ENCODE measurements around the gene RAET1G. TPM values are rescaled to one million over a fixed set of nuclear protein-coding genes. Genes with fewer than 3 reads are reported as not detected.

The RAET1G gene
- total RNA-seq, 4 donors from 2014 or later: 0.34 to 5.5 (median 4.5) TPM; not detected in 1

DNA sequence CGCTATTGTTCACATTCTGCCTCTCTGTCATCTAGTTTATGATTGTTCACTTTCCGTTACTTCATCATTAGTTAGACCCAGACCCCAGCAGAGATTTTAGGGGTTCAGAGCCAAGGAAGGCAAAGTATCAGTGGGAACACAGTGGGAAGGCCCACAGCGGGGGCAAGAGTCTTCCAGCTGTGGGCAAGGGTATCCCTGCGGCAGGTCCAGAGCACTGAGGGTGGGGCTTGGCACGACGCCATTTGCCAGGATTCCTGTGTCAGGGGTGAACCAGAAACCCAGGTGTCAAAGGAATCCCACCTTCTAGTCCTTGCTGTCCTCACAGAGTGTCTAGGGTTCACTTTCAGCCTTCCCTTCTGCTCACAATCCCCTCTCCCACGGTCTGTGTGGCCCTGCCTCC lies 38.3 kb downstream of the RAET1G start:
- no peak overlapping the region for H3K4me3 ChIP-seq (ENCODE audit: low read depth, poor library complexity, severe bottlenecking)
- no peak for TF ChIP-seq POLR2A (IDR thresholded peaks at IDR 0.05)
- intact Hi-C loops (cut with DNase I; ENCODE audit: low total_unique reads): no loop called here
- WGBS, 2 donors: 55 to 63% methylated on average over 7 of the region's 7 CpGs
- DNase-seq (ENCODE audit: low spot score in 2 of 2): no peak

DNA sequence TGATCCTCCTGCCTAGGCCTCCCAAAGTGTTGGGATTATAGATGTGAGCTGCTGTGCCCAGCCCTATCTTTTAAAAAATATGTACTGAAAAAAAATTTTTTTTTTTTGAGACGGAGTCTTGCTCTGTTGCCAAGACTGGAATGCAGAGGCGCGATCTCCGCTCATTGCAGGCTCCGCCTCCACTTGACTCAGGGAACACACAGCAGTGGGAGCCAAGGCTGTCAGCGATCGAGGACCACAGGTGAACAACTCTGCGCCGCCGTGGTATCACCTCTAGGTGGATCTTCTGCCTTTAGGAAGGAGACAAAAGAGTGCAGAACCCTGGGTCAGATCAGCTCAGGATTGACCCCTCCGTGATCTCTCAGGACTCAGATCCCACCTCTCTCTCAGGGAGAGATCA lies 38.7 kb downstream of the RAET1G start:
- no peak overlapping the region for H3K4me3 ChIP-seq (ENCODE audit: low read depth, poor library complexity, severe bottlenecking)
- intact Hi-C loops (cut with DNase I; ENCODE audit: low total_unique reads): no loop called here
- 26 to 39% methylated on average over 11 of the region's 11 CpGs for WGBS, 2 donors
- TF ChIP-seq POLR2A (IDR thresholded peaks at IDR 0.05): no peak
- TF ChIP-seq, protein P1, sequence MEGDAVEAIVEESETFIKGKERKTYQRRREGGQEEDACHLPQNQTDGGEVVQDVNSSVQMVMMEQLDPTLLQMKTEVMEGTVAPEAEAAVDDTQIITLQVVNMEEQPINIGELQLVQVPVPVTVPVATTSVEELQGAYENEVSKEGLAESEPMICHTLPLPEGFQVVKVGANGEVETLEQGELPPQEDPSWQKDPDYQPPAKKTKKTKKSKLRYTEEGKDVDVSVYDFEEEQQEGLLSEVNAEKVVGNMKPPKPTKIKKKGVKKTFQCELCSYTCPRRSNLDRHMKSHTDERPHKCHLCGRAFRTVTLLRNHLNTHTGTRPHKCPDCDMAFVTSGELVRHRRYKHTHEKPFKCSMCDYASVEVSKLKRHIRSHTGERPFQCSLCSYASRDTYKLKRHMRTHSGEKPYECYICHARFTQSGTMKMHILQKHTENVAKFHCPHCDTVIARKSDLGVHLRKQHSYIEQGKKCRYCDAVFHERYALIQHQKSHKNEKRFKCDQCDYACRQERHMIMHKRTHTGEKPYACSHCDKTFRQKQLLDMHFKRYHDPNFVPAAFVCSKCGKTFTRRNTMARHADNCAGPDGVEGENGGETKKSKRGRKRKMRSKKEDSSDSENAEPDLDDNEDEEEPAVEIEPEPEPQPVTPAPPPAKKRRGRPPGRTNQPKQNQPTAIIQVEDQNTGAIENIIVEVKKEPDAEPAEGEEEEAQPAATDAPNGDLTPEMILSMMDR (IDR thresholded peaks at IDR 0.05): no peak
- no peak for DNase-seq (ENCODE audit: low spot score in 2 of 2)

DNA sequence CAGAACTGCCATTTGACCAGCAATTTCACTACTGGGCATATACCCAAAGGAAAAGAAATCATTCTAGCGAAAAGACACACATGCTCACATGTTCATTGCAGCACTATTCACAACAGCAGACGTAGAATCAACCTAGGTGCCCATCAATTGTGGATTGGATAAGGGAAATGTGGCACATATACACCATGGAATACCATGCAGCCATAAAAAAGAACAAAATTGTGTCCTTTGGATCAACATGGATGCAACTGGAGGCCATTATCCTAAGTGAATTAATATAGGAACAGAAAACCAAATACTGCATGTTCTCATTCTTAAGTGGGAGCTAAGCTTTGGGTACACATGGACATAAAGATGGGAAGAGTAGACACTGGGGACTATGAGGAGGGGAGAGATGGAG lies 41.1 kb downstream of the RAET1G start:
- no peak for TF ChIP-seq POLR2A (IDR thresholded peaks at IDR 0.05)
- TF ChIP-seq, protein P1 (IDR thresholded peaks at IDR 0.05): no peak
- intact Hi-C loops (cut with DNase I; ENCODE audit: low total_unique reads): no loop called here
- 91 to 94% methylated on average over 2 of the region's 2 CpGs for WGBS, 2 donors
- H3K4me3 ChIP-seq (ENCODE audit: low read depth, poor library complexity, severe bottlenecking): no peak overlapping the region
- DNase-seq (ENCODE audit: low spot score in 2 of 2): no peak

DNA sequence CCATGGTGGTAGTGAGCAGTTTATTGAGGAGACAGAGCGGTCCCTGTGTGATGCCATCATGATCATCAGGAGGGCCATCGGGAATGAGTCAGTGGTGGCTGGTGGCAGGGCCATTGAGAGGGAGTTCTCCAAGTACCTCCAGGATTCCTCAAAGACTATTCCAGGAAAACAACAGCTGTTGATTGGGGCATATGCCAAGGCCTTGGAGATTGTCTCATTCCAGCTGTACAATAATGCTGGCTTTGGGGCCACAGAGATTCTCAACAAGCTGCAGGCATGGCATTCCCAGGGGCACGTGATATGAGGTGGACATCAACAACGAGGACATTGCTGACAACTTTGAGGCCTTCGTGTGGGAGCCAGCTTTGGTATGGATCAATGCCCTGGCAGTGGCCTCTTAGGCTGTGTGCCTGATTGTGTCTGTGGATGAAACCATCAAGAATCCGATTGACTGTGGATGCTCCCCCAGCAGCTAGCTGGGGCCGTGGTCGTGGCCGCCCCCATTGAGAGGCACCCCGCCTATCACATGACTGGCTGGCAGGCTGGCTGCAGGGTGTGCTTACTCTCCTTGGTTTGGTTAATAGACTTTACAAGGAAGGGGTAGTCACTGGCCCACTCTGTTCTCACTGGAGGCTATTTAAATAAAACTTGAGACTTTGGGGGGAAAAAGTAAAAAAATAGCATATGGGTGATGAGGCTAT lies 41.7 kb downstream of the RAET1G start:
- intact Hi-C loops (cut with DNase I; ENCODE audit: low total_unique reads): no loop called here
- WGBS, 2 donors: 79 to 81% methylated on average over 7 to 10 of the region's 10 CpGs
- no peak for DNase-seq (ENCODE audit: low spot score in 2 of 2)
- H3K4me3 ChIP-seq (ENCODE audit: low read depth, poor library complexity, severe bottlenecking): no peak overlapping the region
- TF ChIP-seq, protein P1 (IDR thresholded peaks at IDR 0.05): no peak
- TF ChIP-seq POLR2A (IDR thresholded peaks at IDR 0.05): no peak

DNA sequence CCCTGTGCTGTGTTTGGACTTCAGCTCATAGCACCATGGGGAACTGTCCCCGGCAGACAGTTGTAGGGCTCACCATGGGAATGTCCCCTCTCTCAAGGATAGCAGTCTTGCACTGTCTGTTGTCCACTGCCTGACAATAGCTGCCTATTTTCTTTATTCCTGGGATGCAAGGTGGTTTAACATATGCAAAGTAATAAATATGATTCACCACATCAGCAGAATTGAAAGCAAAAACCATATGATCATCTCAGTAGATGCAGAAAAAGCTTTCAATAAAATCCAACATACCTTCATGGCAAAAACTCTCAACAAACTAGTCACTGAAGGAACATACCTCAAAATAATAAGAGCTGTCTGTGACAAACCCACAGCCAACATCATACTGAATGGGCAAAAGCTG lies 45.3 kb downstream of the RAET1G start:
- TF ChIP-seq, protein P1 (IDR thresholded peaks at IDR 0.05): no peak
- TF ChIP-seq POLR2A (IDR thresholded peaks at IDR 0.05): no peak
- H3K4me3 ChIP-seq (ENCODE audit: low read depth, poor library complexity, severe bottlenecking): no peak overlapping the region
- no peak for DNase-seq (ENCODE audit: low spot score in 2 of 2)
- intact Hi-C loops (cut with DNase I; ENCODE audit: low total_unique reads): no loop called here
- WGBS, 2 donors: 100% methylated on average over 1 of the region's 1 CpG

DNA sequence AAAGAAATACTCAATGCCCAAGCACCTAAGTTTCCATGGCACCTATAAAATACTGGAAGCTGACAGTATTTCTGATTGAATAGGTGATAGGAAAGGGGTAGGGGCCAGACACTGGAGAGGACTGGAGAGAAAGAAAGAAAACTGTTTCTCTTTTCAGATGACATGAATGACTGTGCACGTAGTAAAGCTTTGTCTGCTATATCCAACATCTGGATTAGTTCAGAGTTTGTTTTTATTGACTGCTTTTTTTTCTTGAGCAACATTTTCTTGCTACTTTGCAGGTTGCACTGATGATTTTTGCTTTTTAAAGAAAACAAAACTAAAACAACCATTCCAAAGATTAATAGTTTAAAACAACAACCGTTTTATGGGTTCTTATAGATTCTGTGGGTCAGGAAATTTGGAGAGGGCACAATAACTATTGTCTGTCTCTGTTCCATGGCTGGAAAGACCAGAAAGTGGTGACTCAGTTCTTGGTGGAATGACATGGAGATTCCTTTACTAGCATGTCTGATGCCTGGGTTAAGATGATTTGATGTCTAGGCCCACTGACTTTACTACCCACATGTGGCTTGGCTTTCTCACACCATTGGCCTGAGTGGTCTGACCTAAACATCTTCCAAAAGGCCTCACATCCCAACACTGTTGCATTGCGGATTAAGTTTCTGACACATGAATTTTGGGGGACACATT lies 46.5 kb downstream of the RAET1G start:
- intact Hi-C loops (cut with DNase I; ENCODE audit: low total_unique reads): no loop called here
- no peak overlapping the region for H3K4me3 ChIP-seq (ENCODE audit: low read depth, poor library complexity, severe bottlenecking)
- no peak for DNase-seq (ENCODE audit: low spot score in 2 of 2)
- WGBS, 2 donors: 73 to 77% methylated on average over 3 of the region's 3 CpGs
- no peak for TF ChIP-seq POLR2A (IDR thresholded peaks at IDR 0.05)
- TF ChIP-seq, protein P1 (IDR thresholded peaks at IDR 0.05): no peak

All from lower leg skin (tissue), 4 donors.